Ureter (tissue), 1 donor: ENCODE results near the gene VAT1. TPM values are rescaled to one million over a fixed set of nuclear protein-coding genes. Genes with fewer than 3 reads are reported as not detected.

Experiments
- DNase-seq: peaks from one replicate; pipeline ENCODE4 v3.0.0-alpha.2; 2020; ENCODE audit warnings: low spot score
- total RNA-seq: library from RNA; stranded (reverse); gene quantifications from one replicate; pipeline ENCODE4 v1.2.4, GENCODE V29; 2023
- donor health status: DM: yes; HTN: yes; CAD: no.

Gene VAT1
- total RNA-seq, 1 donor from 2014 or later, result 128 TPM

DNA sequence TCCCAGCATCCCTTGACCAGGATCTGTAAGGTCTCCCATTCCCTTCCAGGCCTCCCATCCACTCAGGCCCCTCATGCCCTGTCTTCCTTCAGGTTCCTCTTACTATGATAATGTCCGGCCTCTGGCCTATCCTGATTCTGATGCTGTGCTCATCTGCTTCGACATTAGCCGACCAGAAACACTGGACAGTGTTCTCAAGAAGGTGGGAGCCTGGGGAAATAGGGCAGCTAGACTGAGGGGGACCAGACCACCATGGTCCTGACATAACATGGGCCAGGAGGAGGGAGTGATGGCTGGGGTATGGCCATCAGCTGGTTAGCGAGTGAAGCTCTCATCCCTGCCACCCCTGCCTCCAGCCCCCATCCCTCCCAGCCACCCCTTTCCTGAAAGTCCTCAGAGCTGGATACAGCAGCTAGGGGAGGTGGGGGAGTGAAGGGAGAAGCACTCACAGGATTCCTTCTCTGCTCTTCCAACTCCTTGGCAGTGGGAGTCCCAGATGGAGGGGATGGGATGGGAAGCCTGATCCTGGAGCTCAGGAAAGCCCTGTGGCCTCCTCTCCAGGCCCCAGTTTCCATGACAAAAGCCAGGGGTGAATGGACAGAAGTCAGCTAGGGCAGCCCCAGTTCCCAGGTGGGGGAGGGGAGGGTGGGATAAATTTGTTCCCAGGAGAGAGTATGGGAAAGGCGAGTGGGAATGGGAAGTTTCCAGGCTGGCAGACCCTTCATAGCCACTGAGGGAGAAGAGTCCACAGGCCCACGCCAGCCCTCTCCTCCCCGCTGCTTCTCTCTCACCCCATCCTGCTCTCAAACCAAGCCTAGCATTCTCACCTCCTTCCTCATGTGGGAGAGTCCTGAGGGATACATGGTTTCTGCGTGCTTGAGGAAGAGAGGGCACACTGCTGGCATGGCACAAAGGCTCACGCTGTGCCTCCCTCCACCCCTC lies 5.2 kb upstream of the VAT1 start:
- no peak for DNase-seq

DNA sequence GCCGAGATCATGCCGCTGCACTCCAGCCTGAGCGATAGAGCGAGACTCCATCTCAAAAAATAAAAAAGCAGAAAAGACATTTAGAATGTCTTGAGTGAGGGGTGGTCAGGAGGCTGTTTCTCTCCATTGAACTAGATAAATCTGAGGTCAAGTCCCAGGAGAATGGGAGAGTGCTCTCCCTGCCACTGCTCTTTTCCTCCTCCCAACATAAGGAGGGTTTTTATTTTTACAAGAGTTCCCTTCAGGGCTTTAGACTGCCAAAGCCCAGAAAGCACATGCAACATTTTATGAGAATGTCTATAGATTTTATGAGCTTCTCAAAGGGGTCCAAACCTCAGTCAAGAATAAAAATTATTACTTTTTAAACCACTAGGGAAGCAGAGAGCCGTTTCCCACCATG lies 4.4 kb upstream of the VAT1 start:
- DNase-seq, result no peak

DNA sequence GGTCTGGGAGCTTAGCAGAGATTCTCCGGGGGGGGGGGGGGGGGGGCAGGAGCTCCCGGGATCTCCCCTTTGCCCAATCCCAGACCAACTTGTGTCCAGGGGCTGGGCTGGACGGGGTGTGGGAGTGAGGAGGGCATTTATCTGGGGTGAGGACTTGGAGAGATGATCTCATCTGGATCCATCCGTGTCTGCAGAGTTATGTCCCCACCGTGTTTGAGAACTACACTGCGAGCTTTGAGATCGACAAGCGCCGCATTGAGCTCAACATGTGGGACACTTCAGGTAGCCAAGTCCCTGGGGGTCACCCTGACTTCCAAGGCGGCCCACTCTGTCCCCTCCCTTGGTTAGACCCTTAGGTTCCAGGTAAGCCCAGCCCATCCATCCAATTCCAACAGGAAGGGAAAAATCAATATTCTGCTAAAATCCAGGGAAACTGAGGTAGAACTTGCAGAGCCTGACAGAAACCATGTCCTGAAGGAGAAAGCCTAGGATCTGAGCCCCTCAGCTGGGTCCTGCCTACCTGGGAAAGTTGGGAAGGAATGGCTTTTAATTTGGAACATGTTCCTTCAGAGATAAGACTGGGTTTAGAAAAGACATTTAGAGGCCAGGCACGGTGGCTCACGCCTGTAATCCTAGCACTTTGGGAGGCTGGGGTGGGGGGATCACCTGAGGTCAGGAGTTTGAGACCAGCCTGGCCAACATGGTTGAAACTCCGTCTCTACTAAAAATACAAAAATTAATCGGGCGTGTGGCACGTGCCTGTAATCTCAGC lies 3.8 kb upstream of the VAT1 start:
- DNase-seq, result no peak

DNA sequence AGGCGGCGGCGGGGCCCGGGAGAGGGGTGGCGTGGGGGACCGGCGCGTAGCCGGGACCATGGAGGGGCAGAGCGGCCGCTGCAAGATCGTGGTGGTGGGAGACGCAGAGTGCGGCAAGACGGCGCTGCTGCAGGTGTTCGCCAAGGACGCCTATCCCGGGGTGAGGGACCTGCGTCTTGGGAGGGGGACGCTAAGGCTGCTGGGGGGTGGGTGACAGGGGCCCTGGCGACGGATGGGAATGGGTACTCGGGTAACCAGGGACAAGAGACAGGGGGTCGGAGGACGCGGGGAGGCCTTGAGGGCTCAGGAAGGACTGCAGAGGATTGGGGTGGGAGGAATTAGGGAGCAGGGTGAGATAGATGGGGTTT lies 3.1 kb upstream of the VAT1 start:
- DNase-seq, result no peak

DNA sequence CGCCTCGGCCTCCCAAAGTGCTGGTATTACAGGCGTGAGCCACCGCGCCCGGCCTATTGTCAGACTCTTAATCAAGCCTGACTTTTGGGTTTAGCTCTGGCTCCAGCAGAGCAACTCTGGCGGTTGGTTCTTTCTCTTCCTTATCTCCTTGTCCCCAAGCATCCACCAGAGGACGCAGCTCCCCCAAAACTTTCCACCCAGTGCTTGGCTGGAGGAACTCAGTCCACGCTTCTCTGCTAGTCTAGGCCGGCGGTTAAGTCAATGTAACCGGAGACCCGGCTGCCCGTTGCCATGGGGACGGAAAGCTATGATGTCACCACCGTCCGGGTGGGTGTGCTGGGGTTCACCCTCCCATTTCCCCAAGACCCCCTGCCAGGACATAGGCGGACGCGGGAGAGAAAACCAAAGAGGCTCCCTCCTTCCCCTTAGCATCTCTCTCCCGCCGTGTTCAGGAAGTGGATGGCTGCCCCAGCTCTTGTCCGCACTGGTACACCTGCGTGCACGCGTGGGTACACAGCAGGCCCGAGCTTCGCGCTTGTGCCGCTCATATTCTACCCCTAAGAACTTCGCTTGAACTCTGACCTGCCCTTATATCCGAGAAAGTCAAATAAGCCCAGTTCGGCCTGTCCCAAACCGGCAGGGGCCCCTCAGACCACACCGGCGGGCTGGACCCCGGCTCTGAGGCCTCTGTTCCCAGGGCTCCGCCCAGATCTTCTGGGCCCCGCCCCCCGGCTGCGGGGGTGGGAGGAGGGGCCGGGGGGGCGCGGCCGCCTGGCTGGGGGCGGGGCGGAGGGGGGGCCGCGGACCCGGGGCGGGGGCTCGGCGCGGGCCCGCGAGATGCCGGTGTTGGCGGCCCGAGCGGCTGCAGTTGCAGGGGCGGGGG lies 2.5 kb upstream of the VAT1 start, which contains the start of gene RND2:
TSS of gene RND2 (plus strand) at position 825 of the 883 bp plus-strand sequence. CDS start 117 bp downstream, outside the sequence.
- peak; percentile 94 for DNase-seq

DNA sequence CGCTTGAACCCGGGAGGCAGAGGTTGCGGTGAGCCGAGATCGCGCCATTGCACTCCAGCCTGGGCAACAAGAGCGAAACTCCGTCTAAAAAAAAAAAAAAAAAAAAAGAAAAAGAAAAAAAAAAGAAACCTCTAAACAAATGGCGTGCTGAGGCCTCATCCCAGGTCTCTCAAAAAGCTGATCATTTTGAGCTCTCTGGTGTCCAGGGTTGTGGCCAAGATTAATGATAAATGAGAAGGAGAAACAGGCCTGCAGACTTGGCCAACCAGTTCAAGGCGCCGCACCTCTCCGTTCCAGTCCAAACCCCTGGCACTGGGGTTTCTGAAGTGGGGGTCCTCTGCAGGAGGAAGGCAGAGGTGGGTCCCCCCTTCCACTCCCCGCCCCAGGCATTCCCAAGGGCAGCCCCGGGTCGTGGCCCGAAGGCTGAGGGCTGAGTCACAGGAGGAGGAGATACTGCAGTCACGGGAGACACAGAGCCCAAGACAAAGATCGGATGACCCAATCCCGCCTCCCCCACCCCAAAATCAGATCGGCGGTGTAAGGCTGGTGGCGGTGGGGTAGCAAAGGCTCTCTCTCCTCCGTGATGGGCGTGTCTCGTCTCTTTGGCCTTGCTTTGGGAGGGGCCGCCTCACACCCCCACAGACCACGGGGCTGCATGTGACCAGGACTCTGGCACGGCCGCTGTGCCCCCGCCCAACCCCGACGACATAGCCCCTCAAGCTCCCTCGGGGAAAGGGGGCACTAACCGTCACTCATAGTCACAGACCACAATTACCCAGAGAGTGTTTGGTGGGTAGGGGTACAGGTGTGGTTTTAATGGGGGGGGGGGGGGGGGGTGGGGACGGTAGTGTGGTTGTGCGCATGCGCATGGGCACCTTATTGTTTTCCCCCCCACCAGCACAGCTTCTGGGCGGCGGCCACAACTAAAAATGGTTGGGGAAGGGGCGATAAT lies 1.1 kb downstream of the VAT1 start:
- peak; percentile 81 for DNase-seq

DNA sequence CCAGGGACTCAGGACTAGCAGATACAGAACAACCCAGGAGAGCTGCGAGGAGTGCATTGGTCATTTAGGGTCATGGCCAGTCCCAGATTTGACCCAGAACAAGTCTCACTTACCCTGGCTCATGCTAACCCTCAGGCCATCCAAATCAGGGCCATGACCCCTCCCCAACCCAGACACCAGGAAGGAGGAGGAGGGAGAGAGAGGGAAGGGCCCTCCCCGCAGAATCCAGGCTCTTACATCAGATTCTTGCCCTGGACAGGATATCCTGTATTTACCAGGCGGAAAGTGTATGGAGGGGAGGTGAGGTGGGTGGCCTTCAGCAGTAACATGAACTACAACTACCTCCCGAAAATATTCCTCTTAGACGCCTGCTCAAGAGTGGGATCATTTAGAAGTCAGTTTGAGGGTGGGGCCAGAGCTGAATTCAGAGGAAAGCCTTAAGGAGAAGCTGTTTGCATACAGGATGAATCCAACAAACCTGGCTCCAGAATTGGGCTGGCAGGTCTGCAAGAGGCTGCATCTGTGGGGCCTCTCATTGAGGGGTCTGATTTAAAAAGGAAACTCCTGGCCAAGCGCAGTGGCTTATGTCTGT lies 2.1 kb downstream of the VAT1 start:
- DNase-seq, result no peak

DNA sequence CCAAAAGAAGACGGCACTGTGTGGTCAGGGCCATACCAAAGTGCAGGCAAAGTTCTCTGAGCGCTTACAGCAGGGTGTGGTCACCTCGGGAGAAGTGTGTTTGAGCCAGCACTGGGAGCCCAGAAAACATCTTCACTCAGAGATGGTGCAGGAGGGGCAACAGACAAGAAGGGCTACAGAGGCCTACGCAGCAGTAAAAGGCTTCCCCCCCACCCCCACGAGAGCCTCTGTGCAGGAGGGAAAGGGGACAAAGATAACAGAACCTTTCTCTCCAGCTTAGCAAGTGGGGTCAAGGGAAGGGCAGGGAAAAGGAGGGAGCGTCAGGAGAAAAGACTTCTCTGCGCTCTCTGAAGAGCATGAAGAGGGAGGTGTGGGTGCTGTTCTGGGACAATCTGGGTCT lies 2.8 kb downstream of the VAT1 start:
- no peak for DNase-seq

DNA sequence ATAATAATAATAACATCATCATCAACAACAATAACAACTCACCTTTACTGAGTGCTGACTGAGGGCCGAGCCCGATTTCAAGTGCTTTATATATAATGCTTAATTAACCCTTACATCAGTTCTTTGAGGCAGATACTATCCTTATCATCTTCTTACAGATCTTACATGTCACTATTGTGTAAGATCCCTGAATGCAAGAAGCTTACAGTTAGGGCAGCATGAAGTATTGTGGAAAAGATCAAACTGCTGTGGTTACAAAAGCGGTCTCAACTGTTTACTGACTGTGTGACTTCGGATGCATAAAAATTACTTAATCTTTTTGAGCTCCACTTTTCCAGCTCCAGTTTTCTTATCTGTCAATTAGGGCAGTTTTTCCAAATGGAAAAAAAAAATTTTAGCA lies 3.3 kb downstream of the VAT1 start:
- no peak for DNase-seq

DNA sequence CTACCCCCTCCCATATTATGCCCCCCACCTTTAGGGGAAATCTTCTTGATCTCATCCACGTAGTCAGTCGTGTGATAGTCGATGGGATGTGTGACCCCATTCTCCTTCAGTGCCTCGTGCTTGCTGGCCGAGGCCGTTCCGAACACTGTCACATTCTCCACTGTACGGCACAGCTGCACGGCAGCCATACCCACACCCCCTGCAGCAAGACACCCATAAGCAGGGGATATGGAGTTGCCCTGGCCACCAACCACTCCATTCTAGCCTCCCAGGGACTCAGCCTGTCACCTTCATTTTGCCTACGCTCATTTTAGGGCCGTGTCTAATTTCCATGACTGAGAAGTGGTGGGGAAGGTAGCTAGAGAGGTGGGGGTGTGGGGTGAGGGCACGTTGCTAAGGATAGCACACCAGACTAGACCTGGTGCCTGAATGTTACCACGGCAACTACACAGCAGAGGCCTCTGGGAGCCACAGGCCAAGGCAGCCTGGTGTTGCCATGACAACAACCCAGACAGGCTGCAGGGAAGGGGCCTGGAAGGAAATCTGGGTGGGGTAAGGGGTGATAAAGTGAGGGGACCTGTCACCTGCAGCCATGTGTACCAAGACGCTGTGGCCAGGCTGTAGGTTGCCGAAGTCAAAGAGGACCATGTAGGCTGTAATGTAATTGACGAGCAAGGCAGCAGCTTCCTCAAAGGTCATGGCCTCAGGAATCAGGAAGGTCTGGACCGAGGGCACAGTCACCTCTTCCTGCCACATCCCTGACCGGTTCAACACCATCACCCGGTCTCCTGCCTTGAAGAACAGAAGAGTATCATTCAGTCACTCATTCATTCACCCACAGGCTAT lies 4.0 kb downstream of the VAT1 start:
- no peak for DNase-seq

DNA sequence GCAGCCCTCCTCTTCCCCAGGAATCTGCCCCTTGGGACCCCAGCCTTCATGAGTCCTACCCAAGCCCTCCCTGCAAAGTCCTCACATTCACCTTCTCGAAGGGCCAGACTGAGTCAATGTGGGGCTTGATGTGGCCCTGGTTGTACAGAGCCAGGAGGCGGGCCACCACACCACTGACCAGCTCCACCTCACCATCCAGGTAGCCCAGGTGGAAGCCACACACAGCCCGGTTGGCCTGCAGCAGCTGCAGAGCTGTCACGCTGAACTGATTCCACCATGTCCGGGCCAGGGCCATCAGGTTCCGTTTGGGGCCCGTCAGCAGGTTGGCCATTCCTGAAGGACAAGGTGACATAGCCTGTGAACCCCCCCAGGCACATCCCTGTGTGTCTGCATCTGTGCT lies 6.0 kb downstream of the VAT1 start:
- no peak for DNase-seq

DNA sequence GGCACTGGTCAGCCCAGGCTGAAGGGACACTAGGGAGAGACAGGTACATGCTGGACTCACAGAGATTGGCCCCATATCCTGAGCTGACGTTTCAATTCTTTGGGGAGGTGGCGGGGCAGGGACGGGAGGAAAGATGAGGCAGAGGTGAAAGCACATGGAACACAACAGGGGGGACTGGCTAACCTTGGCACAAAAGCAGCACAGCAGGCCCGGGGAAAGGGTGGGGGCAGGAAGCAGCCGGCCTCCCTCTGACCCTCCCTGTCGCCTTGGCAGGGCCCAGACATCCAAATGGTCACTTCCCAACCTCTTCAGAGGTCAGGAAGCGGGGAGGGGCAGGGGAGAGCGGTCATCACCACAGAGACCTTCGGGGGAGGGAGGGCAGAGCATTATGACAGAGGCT lies 6.6 kb downstream of the VAT1 start:
- no peak for DNase-seq

DNA sequence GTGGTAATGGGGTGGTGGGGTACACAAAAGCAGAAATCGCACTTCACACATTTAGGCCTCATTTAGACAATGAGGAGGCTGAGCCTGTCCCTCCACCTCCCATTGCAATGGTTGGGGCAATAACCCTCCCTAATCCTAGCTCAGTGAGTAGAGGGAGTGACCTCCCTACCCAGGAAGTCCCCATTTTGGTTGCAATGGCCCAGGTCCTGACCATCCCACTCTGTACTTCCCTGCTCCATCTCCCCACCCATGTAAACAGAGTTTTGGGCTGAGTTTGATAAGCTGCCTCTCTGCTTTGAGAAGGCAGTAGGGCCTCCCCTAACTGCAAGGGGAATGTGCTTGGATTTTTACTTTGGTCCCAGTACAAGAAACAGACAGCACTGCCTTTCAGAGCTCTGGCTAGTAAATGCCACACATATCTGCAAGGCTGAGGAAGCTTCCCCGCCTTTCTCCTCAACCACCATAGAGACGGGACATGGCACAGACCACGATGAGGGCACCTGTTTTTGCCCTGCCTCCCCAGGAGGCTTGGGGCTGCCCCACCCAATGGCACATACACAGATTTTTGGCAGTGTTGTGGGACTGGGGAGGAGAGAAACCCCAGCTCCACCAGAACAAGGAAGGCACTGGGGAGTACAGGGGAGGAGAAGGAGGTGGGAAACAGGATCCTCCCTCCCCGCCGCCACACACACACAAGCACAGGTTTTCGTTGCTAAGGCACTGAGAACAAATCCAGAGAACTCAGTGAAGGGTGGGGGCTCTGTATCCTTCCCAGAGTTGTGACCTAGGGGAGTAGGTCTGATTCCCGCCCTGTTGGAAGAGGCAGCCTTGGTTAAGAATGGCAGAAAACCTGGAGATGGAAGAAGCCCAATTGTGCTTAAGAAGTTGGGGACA lies 7.3 kb downstream of the VAT1 start:
- DNase-seq, result no peak

DNA sequence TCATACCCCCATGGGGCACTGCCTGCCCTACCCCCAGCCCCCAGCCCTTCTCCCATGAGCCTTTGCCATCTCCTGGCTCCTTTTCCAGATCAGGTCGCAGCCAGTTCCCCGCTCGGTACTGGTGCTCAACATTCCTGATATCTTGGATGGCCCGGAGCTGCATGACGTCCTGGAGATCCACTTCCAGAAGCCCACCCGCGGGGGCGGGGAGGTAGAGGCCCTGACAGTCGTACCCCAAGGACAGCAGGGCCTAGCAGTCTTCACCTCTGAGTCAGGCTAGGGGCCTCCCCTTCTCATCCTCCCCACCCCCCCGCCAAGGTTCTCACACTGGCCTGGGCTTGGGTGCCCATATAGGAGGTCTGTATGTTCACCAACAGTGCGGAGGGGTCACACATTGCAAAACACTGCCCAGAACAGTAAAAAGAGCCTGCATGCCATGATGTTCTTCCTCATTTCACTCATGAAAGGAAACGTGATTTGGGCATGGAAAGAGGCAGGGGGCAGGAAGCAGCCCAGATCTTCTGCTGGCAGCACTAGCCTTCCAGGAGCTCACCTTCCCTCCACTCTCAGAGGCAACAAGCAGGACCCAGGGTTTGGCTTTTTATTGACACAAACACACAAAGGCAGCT lies 8.1 kb downstream of the VAT1 start:
- no peak for DNase-seq

DNA sequence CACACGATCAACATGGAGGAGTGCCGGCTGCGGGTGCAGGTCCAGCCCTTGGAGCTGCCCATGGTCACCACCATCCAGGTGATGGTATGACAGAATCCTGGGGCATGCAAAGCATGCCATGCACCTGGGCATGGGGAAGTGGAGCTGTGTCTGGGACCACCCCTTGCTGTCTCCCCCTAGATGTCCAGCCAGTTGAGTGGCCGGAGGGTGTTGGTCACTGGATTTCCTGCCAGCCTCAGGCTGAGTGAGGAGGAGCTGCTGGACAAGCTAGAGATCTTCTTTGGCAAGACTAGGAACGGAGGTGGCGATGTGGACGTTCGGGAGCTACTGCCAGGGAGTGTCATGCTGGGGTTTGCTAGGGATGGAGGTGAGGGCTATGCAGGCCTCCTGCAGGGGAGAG lies 8.9 kb downstream of the VAT1 start:
- no peak for DNase-seq

DNA sequence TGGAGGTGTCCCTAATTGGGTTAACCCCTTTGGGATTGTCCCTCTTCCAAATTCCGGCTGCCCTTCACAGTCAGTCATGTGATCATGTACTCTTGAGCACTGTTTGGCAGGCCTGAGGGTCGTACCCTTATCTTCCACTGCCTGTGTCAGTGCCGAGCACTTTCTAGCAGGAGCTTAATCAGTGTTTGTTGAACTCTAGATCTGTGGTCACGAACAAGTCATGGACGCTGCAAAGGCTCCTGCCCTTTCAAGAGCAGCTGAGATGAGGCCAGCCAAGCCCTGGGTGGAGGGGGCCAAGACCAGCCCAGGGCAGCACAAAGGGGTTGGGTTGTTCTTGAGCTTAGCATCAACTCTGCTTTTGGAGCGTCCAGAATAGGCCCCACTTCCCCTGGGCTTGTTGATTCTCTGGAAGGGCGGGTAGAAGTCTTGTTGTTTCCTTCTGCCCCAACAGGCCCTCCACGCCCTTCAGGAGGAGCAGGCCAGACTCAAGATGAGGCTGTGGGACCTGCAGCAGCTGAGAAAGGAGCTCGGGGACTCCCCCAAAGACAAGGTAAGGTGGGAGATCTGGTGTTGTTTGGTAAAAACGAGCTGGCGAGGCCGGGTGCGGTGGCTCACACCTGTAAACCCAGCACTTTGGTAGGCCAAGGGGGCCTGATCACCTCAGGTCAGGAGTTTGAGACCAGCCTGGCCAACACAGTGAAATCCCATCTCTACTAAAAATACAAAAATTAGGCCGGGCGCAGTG lies 10.3 kb downstream of the VAT1 start:
- DNase-seq, result no peak

DNA sequence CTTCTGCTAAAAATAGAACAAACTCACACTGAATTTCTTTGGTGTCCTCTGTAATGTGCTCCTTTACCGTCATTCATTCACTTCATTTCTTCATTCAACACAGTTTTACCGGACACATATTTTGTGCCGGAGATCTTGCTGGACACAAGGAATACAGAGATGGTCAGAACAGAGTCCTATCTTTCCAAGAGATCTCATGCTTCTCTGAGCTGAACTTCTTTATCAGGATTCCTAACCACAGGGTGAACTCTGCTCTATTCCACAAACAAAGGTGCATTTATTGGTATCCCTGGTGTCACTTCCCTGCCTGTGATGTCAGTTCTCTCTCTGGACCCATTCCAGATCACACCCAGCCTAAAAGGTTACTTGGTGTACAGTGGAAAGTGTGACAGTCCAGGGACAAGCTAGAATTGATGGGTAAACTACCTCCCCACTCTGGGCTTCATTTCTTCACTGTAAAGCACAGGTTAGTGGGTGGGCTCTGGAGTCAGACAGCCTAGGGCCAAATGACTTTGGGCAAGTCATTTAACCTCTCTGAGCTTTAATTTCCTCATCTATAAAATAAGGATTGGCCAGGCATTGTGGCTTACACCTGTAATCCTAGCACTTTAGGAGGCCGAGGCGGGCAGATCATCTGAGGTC lies 11.4 kb downstream of the VAT1 start:
- DNase-seq, result no peak
